GM12878 (cell line): ENCODE data around the gene HPGD. TPM values are rescaled to one million over a fixed set of nuclear protein-coding genes. Genes with fewer than 3 reads are reported as not detected.

ENCODE experiments used
- ATAC-seq: fragments of 200-7000 bp; cut with Tn5 transposase; 3 replicates; pipeline ENCODE4 v1.9.1; 2020; ENCODE audit warnings: mild to moderate bottlenecking, moderate library complexity
- BruUV-seq: library from RNA; stranded (reverse); fragments of 400-500 nt; replicated peaks from 2 replicates; lab custom pipeline; 2021; lab: Mats Ljungman, UMichigan
- CTCF ChIA-PET: fragments of 300-600 bp; sonication (Branson Sonifier 250); formaldehyde crosslinking; extraction: SDS; loops from one replicate; lab custom pipeline; 2021; ENCODE audit warnings: inconsistent platforms; lab: Yijun Ruan, JAX
- POLR2A ChIA-PET: fragments of 350-600 bp; formaldehyde crosslinking; extraction: SDS; loops from one replicate; lab custom pipeline; 2021; ENCODE audit warnings: inconsistent platforms; lab: Charles Lee
- RAD21 ChIA-PET: fragments of 300-600 bp; sonication (Branson Sonifier 250); formaldehyde crosslinking; loops from one replicate; lab custom pipeline; 2023; ENCODE audit warnings: antibody characterized with exemption; ENCODE audit not compliant: unreplicated experiment; lab: Charles Lee
- SMC1A ChIA-PET: fragments of 300-600 bp; sonication (Branson Sonifier 250); formaldehyde crosslinking; loops from one replicate; lab custom pipeline; 2023; ENCODE audit not compliant: unreplicated experiment, uncharacterized antibody; lab: Charles Lee
- DNase-seq: peaks from one replicate; pipeline ENCODE4 v3.0.0-alpha.2; 2011; ENCODE audit warnings: low read depth, low spot score
- FAIRE-seq: peaks from 3 replicates; lab custom pipeline; 2011; peaks lifted over from hg19 to GRCh38; lab: Jason Lieb, UNC
- H2AFZ ChIP-seq: 2 replicates; pipeline ENCODE4 v1.6.0; 2011; ENCODE audit warnings: low read depth, low read length, control low read depth; ENCODE audit not compliant: control insufficient read depth
- H3K27ac ChIP-seq: 2 replicates; pipeline ENCODE4 v1.5.1; 2011; ENCODE audit warnings: control low read depth; ENCODE audit not compliant: control insufficient read depth, insufficient read depth
- H3K27me3 ChIP-seq, 2 experiments: replicated peaks in 1 of 2; 2 replicates each; pipeline versions ENCODE4 v1.6.0 to v1.6.1; 2011; ENCODE audit warnings: low read length in 1 of 2; ENCODE audit not compliant: control insufficient read depth in 2 of 2, insufficient read depth in 2 of 2
- H3K36me3 ChIP-seq, 2 experiments: 2 replicates each; pipeline ENCODE4 v1.5.1; 2011; ENCODE audit warnings: low read length in 1 of 2; ENCODE audit not compliant: control insufficient read depth in 2 of 2, insufficient read depth in 2 of 2
- H3K4me1 ChIP-seq: 2 replicates; pipeline ENCODE4 v1.6.1; 2011; ENCODE audit warnings: mild to moderate bottlenecking, low read length, moderate library complexity, mixed read lengths; ENCODE audit not compliant: control insufficient read depth, insufficient read depth
- H3K4me2 ChIP-seq: 2 replicates; pipeline ENCODE4 v1.6.0; 2011; ENCODE audit warnings: control low read depth; ENCODE audit not compliant: control insufficient read depth, insufficient read depth
- H3K4me3 ChIP-seq: fragments of 200-600 bp; sonication (generic); 2 replicates; pipeline ENCODE4 v1.5.1; 2016
- H3K79me2 ChIP-seq: 2 replicates; pipeline ENCODE4 v1.6.0; 2011; ENCODE audit warnings: low read length; ENCODE audit not compliant: control insufficient read depth, insufficient read depth
- H3K9ac ChIP-seq: 2 replicates; pipeline ENCODE4 v1.8.0; 2011; ENCODE audit warnings: low read length, control low read depth, mixed read lengths; ENCODE audit not compliant: control insufficient read depth, insufficient read depth
- H3K9me3 ChIP-seq: replicated peaks from 3 replicates; pipeline ENCODE4 v1.5.1; 2011; ENCODE audit warnings: mild to moderate bottlenecking, low read length; ENCODE audit not compliant: control insufficient read depth, insufficient read depth
- H4K20me1 ChIP-seq: 2 replicates; pipeline ENCODE4 v1.6.0; 2011; ENCODE audit not compliant: control insufficient read depth, insufficient read depth
- ASH2L ChIP-seq: fragments of 300-600, 200-600 bp; sonication (generic); IDR thresholded peaks from 2 replicates; pipeline ENCODE4 v1.6.1; 2017; ENCODE audit warnings: low read depth, mild to moderate bottlenecking, borderline replicate concordance
- BCL11A ChIP-seq: IDR thresholded peaks from 2 replicates; pipeline ENCODE4 v1.6.1; 2011; ENCODE audit warnings: low read depth, low read length
- CBX5 ChIP-seq: sonication (generic); IDR thresholded peaks from 2 replicates; pipeline ENCODE4 v1.6.1; 2016; ENCODE audit warnings: low read depth, moderate library complexity, mild to moderate bottlenecking, inconsistent platforms
- CREM ChIP-seq: IDR thresholded peaks from 2 replicates; pipeline ENCODE4 v1.6.1; 2014; ENCODE audit warnings: antibody characterized with exemption, low read depth
- EGR1 ChIP-seq, 2 experiments: IDR thresholded peaks; 1 replicate in 1 of 2; 2 replicates in 1 of 2; pipeline ENCODE4 v1.6.1; 2011 to 2012; ENCODE audit warnings: low read depth in 2 of 2, low read length in 2 of 2, borderline replicate concordance in 1 of 2, mild to moderate bottlenecking in 1 of 2, moderate library complexity in 1 of 2
- ETV6 ChIP-seq, 2 experiments: fragments of 450-650 bp in 1 of 2; IDR thresholded peaks in 1 of 2; conservative IDR thresholded peaks in 1 of 2; 2 replicates each; pipeline ENCODE4 v1.6.1; 2014; ENCODE audit warnings: antibody characterized with exemption in 1 of 2, borderline replicate concordance in 1 of 2, low read depth in 1 of 2, mild to moderate bottlenecking in 1 of 2, moderate library complexity in 1 of 2
- HDGF ChIP-seq: fragments of 450-650 bp; IDR thresholded peaks from 2 replicates; pipeline ENCODE4 v1.6.1; 2016; ENCODE audit warnings: antibody characterized with exemption
- JUNB ChIP-seq: IDR thresholded peaks from 2 replicates; pipeline ENCODE4 v1.6.1; 2016; ENCODE audit warnings: antibody characterized with exemption, mild to moderate bottlenecking
- MXI1 ChIP-seq: fragments of 150-350 bp; IDR thresholded peaks from 2 replicates; pipeline ENCODE4 v1.6.1; 2011; ENCODE audit warnings: low read depth, mild to moderate bottlenecking, inconsistent platforms, low read length, improper control_type of control experiment
- WGBS: methylation state at CpG from one replicate; pipeline ENCODE4 v1.1.6; 2016; ENCODE audit warnings: low lambda C conversion rate; ENCODE audit not compliant: insufficient replicate concordance, insufficient coverage; ENCODE audit errors: missing lambda C conversion rate; 5-methylcytosine and 5-hydroxymethylcytosine counted together
- in situ Hi-C: fragments of 300-500 bp; cut with MboI; formaldehyde crosslinking; loops from 9 replicates; pipeline ENCODE4 v1.14.3; 2018; ENCODE audit warnings: mixed read lengths
- intact Hi-C: fragments of 100-400 bp; cut with micrococcal nuclease; formaldehyde crosslinking; loops from one replicate; pipeline ENCODE4 v1.14.2; 2022; ENCODE audit not compliant: unreplicated experiment
- polyA plus RNA-seq, 11 experiments: library from polyadenylated mRNA; depleted of rRNA in 4 of 11; unstranded in 6 of 11; stranded (reverse) in 5 of 11; fragments of >200 nt; fragmentation: Nextera tagmentation in 4 of 11; fragmentation: Illumina TruSeq in 1 of 11; extraction: Ambion mirVana in 4 of 11; extraction: Trizol in 1 of 11; gene quantifications; 1 replicate in 1 of 11; 2 replicates in 10 of 11; pipeline versions ENCODE4 v1.2.1 to v1.2.3, GENCODE V29; 2011 to 2016; ENCODE audit warnings: inconsistent platforms in 2 of 11, missing spikeins in 2 of 11, low read depth in 1 of 11
- total RNA-seq, 4 experiments: library from RNA; depleted of rRNA in 3 of 4; stranded (reverse); fragments of >200 nt in 3 of 4; fragmentation: Illumina TruSeq in 1 of 4; extraction: Trizol in 1 of 4; gene quantifications; 2 replicates each; pipeline versions ENCODE4 v1.2.1 to v1.2.3, GENCODE V29; 2013 to 2021
- TF ChIP-seq, protein P1 (sequence below): IDR thresholded peaks from 2 replicates; pipeline ENCODE4 v1.6.1; 2011; ENCODE audit warnings: low read depth, mild to moderate bottlenecking, low read length, moderate library complexity, borderline replicate concordance; ENCODE audit errors: extremely low read depth
- TF ChIP-seq, protein P2 (sequence below): IDR thresholded peaks from 2 replicates; pipeline ENCODE4 v1.6.1; 2012; ENCODE audit warnings: low read depth, low read length, improper control_type of control experiment
- TF ChIP-seq, protein P3 (sequence below): fragments of 450-650 bp; conservative IDR thresholded peaks from 2 replicates; pipeline ENCODE4 v1.6.1; 2017; ENCODE audit warnings: mild to moderate bottlenecking, moderate library complexity
- TF ChIP-seq, protein P4 (sequence below): fragments of 450-650 bp; IDR thresholded peaks from 2 replicates; pipeline ENCODE4 v1.6.1; 2018; ENCODE audit warnings: mild to moderate bottlenecking, low read depth, moderate library complexity; ENCODE audit not compliant: partially characterized antibody
- TF ChIP-seq, protein P5 (sequence below): fragments of 450-650 bp; IDR thresholded peaks from 2 replicates; pipeline ENCODE4 v1.6.1; 2017; ENCODE audit warnings: borderline replicate concordance

The HPGD gene
- total and polyA plus RNA-seq, 10 of the 15 experiments (the other 5 are each of a cell fraction or from before 2014, with no cell fraction given) = 0.07 to 0.41 (median 0.24) TPM; not detected in 7

DNA sequence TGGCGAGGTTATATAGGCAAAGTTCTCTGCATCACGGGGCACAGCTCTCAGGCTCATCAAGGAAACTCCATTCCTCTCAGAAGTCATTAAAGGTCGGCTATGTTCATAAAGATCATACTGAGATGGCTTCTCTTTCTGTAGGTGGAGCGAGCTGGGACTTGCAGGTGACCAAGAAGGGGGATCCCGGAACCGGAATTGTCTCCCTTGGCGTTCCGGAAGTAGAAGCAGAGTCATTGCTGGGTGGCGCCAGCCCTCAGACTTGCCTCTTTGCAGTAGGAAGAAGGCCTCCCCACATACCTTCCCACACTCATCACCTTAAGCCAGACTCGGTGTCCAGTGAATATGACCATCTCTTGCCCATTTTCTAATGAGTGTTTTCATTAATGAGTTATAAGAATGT lies 17.9 kb upstream of the HPGD start:
- SMC1A ChIA-PET = no interaction called here
- TF ChIP-seq JUNB (no peak), BCL11A (no peak), ASH2L (no peak), CBX5 (no peak), MXI1 (no peak), CREM (no peak), ETV6 (conservative IDR thresholded peaks at IDR 0.05 in 1 of 2, IDR thresholded peaks at IDR 0.05 in 1 of 2; ENCODE audit: borderline replicate concordance in 1 of 2, low read depth in 1 of 2) (no peak), EGR1 (IDR thresholded peaks at IDR 0.05; ENCODE audit: borderline replicate concordance in 1 of 2, low read depth in 2 of 2, low read length in 2 of 2) (no peak), HDGF (no peak)
- TF ChIP-seq, protein P1, sequence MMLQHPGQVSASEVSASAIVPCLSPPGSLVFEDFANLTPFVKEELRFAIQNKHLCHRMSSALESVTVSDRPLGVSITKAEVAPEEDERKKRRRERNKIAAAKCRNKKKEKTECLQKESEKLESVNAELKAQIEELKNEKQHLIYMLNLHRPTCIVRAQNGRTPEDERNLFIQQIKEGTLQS = no peak
- TF ChIP-seq, protein P2, sequence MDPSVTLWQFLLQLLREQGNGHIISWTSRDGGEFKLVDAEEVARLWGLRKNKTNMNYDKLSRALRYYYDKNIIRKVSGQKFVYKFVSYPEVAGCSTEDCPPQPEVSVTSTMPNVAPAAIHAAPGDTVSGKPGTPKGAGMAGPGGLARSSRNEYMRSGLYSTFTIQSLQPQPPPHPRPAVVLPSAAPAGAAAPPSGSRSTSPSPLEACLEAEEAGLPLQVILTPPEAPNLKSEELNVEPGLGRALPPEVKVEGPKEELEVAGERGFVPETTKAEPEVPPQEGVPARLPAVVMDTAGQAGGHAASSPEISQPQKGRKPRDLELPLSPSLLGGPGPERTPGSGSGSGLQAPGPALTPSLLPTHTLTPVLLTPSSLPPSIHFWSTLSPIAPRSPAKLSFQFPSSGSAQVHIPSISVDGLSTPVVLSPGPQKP = no peak
- TF ChIP-seq, protein P3, sequence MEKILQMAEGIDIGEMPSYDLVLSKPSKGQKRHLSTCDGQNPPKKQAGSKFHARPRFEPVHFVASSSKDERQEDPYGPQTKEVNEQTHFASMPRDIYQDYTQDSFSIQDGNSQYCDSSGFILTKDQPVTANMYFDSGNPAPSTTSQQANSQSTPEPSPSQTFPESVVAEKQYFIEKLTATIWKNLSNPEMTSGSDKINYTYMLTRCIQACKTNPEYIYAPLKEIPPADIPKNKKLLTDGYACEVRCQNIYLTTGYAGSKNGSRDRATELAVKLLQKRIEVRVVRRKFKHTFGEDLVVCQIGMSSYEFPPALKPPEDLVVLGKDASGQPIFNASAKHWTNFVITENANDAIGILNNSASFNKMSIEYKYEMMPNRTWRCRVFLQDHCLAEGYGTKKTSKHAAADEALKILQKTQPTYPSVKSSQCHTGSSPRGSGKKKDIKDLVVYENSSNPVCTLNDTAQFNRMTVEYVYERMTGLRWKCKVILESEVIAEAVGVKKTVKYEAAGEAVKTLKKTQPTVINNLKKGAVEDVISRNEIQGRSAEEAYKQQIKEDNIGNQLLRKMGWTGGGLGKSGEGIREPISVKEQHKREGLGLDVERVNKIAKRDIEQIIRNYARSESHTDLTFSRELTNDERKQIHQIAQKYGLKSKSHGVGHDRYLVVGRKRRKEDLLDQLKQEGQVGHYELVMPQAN = no peak
- TF ChIP-seq, protein P4, sequence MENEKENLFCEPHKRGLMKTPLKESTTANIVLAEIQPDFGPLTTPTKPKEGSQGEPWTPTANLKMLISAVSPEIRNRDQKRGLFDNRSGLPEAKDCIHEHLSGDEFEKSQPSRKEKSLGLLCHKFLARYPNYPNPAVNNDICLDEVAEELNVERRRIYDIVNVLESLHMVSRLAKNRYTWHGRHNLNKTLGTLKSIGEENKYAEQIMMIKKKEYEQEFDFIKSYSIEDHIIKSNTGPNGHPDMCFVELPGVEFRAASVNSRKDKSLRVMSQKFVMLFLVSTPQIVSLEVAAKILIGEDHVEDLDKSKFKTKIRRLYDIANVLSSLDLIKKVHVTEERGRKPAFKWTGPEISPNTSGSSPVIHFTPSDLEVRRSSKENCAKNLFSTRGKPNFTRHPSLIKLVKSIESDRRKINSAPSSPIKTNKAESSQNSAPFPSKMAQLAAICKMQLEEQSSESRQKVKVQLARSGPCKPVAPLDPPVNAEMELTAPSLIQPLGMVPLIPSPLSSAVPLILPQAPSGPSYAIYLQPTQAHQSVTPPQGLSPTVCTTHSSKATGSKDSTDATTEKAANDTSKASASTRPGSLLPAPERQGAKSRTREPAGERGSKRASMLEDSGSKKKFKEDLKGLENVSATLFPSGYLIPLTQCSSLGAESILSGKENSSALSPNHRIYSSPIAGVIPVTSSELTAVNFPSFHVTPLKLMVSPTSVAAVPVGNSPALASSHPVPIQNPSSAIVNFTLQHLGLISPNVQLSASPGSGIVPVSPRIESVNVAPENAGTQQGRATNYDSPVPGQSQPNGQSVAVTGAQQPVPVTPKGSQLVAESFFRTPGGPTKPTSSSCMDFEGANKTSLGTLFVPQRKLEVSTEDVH = no peak
- TF ChIP-seq, protein P5, sequence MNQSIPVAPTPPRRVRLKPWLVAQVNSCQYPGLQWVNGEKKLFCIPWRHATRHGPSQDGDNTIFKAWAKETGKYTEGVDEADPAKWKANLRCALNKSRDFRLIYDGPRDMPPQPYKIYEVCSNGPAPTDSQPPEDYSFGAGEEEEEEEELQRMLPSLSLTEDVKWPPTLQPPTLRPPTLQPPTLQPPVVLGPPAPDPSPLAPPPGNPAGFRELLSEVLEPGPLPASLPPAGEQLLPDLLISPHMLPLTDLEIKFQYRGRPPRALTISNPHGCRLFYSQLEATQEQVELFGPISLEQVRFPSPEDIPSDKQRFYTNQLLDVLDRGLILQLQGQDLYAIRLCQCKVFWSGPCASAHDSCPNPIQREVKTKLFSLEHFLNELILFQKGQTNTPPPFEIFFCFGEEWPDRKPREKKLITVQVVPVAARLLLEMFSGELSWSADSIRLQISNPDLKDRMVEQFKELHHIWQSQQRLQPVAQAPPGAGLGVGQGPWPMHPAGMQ = no peak
- TF ChIP-seq, all 136 proteins: peak for 0
- RAD21 ChIA-PET = no interaction called here
- no peaks in the 10 kb centered on the region for H3K9me3 ChIP-seq
- POLR2A ChIA-PET = no interaction called here
- CTCF ChIA-PET = interaction anchor here (1.0 kb wide), 1 partner anchor 175 kb away, joined by 3 read pairs; no protein-coding TSS in a partner anchor
- H3K9ac ChIP-seq = no peak overlapping the region
- peaks cover 10% of the 10 kb centered on the region for H3K4me1 ChIP-seq
- in situ Hi-C loops = no loop called here
- H2AFZ ChIP-seq = no peak overlapping the region
- H3K27ac ChIP-seq = no peak overlapping the region
- 60% methylated on average over 10 of the region's 10 CpGs for WGBS
- no peaks in the 10 kb centered on the region for H4K20me1 ChIP-seq
- no peak overlapping the region for H3K4me3 ChIP-seq
- no peaks in the 10 kb centered on the region for H3K36me3 ChIP-seq
- H3K79me2 ChIP-seq = no peaks in the 10 kb centered on the region
- H3K4me2 ChIP-seq = no peak overlapping the region
- intact Hi-C loops = no loop called here
- ATAC-seq (no peak), FAIRE-seq (no peak), DNase-seq (no peak)
- no peaks in the 10 kb centered on the region for H3K27me3 ChIP-seq
- BruUV-seq = no TSS peak
